Astrocyte of the spinal cord (primary cell): ENCODE measurements around the gene PLA2G4B.

Experiments used
- DNase-seq: peaks from one replicate; pipeline ENCODE4 v3.0.0; 2011; ENCODE audit warnings: low read depth, low spot score
- H3K4me3 ChIP-seq: 2 replicates; pipeline ENCODE4 v1.5.1; 2011; ENCODE audit warnings: low read depth, mild to moderate bottlenecking, low read length, moderate library complexity
- in situ Hi-C: cut with HindIII; loops from 2 replicates; pipeline ENCODE4 v1.10.0; 2017; ENCODE audit warnings: low sequenced_read_pairs
- TF ChIP-seq, protein P1 (sequence below): IDR thresholded peaks from 2 replicates; pipeline ENCODE4 v1.5.1; 2012; ENCODE audit warnings: low read depth, mild to moderate bottlenecking, low read length, inconsistent platforms

Gene PLA2G4B

DNA sequence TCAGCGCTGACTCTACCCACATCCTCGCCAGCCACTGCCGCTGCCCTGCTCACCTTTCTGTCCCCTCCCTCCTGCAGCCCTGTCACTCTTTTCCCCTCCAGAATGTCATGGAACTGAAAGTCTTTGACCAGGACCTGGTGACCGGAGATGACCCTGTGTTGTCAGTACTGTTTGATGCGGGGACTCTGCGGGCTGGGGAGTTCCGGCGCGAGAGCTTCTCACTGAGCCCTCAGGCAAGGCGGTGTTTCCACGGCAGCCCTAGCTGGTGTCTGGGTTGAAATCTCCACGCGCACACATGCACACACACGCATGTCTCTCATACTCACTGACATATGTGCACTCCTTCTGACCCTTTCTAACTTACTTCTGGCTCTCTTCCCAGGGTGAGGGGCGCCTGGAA, 2.0 kb downstream of the PLA2G4B start:
- TF ChIP-seq, protein P1, sequence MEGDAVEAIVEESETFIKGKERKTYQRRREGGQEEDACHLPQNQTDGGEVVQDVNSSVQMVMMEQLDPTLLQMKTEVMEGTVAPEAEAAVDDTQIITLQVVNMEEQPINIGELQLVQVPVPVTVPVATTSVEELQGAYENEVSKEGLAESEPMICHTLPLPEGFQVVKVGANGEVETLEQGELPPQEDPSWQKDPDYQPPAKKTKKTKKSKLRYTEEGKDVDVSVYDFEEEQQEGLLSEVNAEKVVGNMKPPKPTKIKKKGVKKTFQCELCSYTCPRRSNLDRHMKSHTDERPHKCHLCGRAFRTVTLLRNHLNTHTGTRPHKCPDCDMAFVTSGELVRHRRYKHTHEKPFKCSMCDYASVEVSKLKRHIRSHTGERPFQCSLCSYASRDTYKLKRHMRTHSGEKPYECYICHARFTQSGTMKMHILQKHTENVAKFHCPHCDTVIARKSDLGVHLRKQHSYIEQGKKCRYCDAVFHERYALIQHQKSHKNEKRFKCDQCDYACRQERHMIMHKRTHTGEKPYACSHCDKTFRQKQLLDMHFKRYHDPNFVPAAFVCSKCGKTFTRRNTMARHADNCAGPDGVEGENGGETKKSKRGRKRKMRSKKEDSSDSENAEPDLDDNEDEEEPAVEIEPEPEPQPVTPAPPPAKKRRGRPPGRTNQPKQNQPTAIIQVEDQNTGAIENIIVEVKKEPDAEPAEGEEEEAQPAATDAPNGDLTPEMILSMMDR, result no peak
- in situ Hi-C loops, result no loop called here
- no peak for DNase-seq
- H3K4me3 ChIP-seq, result no peak overlapping the region

DNA sequence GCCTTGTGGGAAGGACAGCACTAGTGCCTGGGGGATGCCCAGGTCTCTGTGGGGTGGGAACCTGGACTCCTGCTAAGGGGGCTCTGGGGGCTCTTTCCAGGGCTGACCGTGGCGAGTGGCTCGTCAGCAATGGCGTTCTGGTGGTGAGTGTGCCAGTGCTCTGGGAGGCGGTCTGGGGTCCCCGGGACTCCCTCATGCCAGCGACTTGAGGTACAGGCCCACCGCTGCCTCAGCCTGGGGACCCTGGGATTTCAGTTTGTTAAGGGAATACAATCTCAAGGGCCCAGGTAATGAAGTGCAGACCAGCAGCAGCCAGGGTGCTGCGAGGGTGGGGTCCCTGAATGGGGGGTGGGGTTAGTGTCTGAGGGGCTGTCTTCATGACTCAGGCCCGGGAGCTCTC, 2.5 kb downstream of the PLA2G4B start:
- no peak for DNase-seq
- in situ Hi-C loops, result no loop called here
- TF ChIP-seq, protein P1, result no peak
- H3K4me3 ChIP-seq, result no peak overlapping the region

DNA sequence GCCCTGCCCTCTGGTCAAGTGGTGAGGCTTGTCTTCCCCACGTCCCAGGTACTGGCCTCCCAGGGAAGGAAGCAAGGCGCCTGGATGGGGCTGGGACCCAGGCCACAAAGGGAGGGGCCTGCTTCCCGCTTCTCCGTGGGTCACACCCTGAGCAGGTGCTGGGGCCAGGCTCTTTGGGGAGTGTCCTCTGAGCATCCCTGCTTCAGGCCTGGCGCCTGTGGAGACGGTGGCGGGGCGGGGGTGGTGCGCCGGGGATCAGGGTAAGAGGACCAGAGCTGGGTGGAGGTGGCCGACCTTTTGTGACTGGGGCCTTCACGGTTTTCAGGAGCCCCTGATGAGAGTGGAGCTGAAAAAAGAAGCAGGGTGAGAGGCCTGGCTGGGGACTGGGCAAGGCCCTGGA, 3.6 kb downstream of the PLA2G4B start:
- TF ChIP-seq, protein P1, result no peak
- no peak for DNase-seq
- no peak overlapping the region for H3K4me3 ChIP-seq
- in situ Hi-C loops, result no loop called here

DNA sequence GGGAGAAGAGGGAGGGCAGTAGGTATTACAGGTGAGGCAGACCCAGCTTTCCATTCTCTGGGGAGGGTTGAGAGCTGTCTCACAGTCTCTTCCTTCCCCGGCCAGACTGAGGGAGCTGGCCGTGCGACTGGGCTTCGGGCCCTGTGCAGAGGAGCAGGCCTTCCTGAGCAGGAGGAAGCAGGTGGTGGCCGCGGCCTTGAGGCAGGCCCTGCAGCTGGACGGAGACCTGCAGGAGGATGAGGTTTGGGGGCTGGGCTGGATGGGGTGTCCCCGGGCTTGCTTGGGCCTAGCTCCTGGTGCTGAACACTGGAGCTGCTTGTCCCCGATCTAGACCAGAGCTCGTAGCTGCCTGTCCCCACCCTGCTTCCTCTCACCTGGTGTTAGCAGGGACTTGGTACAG, 4.9 kb downstream of the PLA2G4B start:
- H3K4me3 ChIP-seq, result no peak overlapping the region
- no peak for DNase-seq
- in situ Hi-C loops, result no loop called here
- TF ChIP-seq, protein P1, result no peak

DNA sequence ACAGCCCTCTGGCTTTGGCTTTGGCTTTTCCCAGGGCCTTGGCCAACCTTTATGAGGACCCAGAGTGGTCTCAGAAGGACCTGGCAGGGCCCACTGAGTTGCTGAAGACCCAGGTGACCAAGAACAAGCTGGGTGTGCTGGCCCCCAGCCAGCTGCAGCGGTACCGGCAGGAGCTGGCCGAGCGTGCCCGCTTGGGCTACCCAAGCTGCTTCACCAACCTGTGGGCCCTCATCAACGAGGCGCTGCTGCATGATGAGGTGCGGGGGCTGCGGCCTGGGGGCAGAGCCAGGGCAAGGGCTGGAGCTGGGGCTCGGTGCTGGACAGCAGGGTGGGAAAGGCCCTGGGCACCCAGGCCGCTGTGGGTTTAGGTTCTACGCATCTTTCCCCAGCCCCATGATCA, 6.2 kb downstream of the PLA2G4B start:
- in situ Hi-C loops, result no loop called here
- no peak overlapping the region for H3K4me3 ChIP-seq
- TF ChIP-seq, protein P1, result no peak
- no peak for DNase-seq

DNA sequence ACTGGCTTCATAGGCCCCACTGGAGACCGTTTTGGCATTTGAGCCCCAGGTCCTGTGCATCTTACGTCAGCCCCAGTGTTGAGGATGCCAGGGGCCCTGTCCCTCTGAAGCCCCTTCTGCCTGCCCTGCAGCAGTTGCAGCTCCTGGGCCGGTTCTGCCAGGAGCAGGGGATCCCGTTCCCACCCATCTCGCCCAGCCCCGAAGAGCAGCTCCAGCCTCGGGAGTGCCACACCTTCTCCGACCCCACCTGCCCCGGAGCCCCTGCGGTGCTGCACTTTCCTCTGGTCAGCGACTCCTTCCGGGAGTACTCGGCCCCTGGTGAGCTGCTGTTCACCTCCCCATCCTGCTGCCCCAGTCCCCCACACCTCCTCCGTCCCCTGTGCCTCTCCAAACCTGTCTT, 8.6 kb downstream of the PLA2G4B start:
- DNase-seq, result no peak
- H3K4me3 ChIP-seq, result no peak overlapping the region
- TF ChIP-seq, protein P1, result no peak
- in situ Hi-C loops, result no loop called here

DNA sequence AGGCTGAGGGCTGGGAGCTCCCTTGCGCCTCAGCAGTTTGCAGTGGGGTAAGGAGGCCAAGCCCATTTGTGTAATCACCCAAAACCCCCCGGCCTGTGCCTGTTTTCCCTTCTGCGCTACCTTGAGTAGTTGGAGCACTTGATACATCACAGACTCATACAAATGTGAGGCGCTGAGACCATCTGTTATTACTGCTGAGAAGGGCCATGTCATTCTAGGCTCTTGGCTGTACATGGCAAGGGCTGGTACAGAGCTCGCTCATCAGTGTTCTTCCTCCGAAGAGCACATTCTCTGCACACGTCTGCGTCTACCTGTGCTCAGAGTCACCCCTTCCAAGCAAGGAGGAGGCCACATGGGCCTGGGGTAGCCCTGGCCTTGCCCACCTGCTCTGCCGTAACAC, 9.3 kb downstream of the PLA2G4B start:
- no peak overlapping the region for H3K4me3 ChIP-seq
- no peak for DNase-seq
- TF ChIP-seq, protein P1, result no peak
- in situ Hi-C loops, result no loop called here
